ENCODE results near the gene HACD2. TPM values are rescaled to one million over a fixed set of nuclear protein-coding genes. Genes with fewer than 3 reads are reported as not detected.

The HACD2 gene
- total and polyA plus RNA-seq, 9 of the 15 experiments (the other 6 are each of a cell fraction or from before 2014, with no cell fraction given) = 1.3 to 10.5 (median 3.8) TPM

GRCh38 chr3:123618076-123618708 lies 33.3 kb upstream of the HACD2 start (continued):
- TF ChIP-seq ESRRA (IDR thresholded peaks at IDR 0.05; ENCODE audit: borderline replicate concordance, low read depth) (0 out of 2 replicates have a peak, but pooled peaks have one; percentile 12), ETV1 (tag; conservative IDR thresholded peaks at IDR 0.05; ENCODE audit: low read depth) (0 out of 2 replicates have a peak, but pooled peaks have one; percentile 15), DMBX1 (CRISPR knock-in tag; IDR thresholded peaks at IDR 0.05; ENCODE audit: borderline replicate concordance) (peak; percentile 42; the same call in 1 of the 2 replicates), SMAD4 (CRISPR knock-in tag; conservative IDR thresholded peaks at IDR 0.05) (0 out of 2 replicates have a peak, but pooled peaks have one; percentile 32), HDGF (IDR thresholded peaks at IDR 0.05) (no peak), ZEB2 (IDR thresholded peaks at IDR 0.05) (peak; percentile 46; the same call in 1 of the 2 replicates), ZNF175 (CRISPR knock-in tag; IDR thresholded peaks at IDR 0.05; ENCODE audit: low read depth) (peak; percentile 17; the same call in 1 of the 2 replicates), L3MBTL2 (IDR thresholded peaks at IDR 0.05) (0 out of 2 replicates have a peak, but pooled peaks have one; percentile 19), ZNF408 (CRISPR knock-in tag; IDR thresholded peaks at IDR 0.05; ENCODE audit: low read depth) (no peak), LEF1 (IDR thresholded peaks at IDR 0.05) (no peak), NR4A1 (CRISPR knock-in tag; IDR thresholded peaks at IDR 0.05) (no peak), NR4A1 (tag; IDR thresholded peaks at IDR 0.05) (no peak)

- WGBS (ENCODE audit: insufficient coverage, low coverage, missing lambda C conversion rate) = 67% methylated on average over 5 of the region's 6 CpGs
- POLR2A ChIA-PET = no interaction called here
- Histone ChIP-seq H3K27me3 (ENCODE audit: control insufficient read depth in 2 of 2, insufficient read depth in 2 of 2, low read length in 2 of 2) (peaks cover 0 to 2% of the 10 kb centered on the region in 2 experiments; a peak in 1 of 5 replicates), H3K9me3 (replicated peaks; ENCODE audit: control insufficient read depth, insufficient read depth, low read depth, low read length) (no peaks in the 10 kb centered on the region), H3K9ac (ENCODE audit: insufficient read depth in 1 of 2, low read depth in 2 of 2, low read length in 2 of 2) (no peak overlapping the region), H3K4me2 (ENCODE audit: insufficient read depth, low read length) (no peak overlapping the region), H3K27ac (ENCODE audit: extremely low read depth, low read depth, low read length) (no peak overlapping the region), H4K20me1 (replicated peaks; ENCODE audit: control insufficient read depth, insufficient read depth, low read length) (no peaks in the 10 kb centered on the region; the same call in 1 of the 2 replicates), H3K4me3 (no peak overlapping the region), H3K79me2 (ENCODE audit: control insufficient read depth, insufficient read depth, low read length) (no peaks in the 10 kb centered on the region), H3K4me1 (replicated peaks in 1 of 2; ENCODE audit: control insufficient read depth in 2 of 2, insufficient read depth in 2 of 2, low read length in 2 of 2) (peaks cover 0 to 18% of the 10 kb centered on the region in 2 experiments; a peak in 4 of 5 replicates), H3K36me3 (ENCODE audit: control insufficient read depth, insufficient read depth, low read length) (no peaks in the 10 kb centered on the region), H3K9me1 (ENCODE audit: control insufficient read depth, insufficient read depth, low read length) (no peaks in the 10 kb centered on the region), H2AFZ (ENCODE audit: low read depth, low read length) (no peak overlapping the region)
- ATAC-seq (no peak), DNase-seq (ENCODE audit: extremely low read depth in 1 of 4, low spot score in 3 of 4) (no peak), FAIRE-seq (no peak)
- no TSS peak for BruUV-seq (replicated peaks)
- in situ Hi-C loops (cut with MboI) (no loop called here), intact Hi-C loops (cut with micrococcal nuclease) (no loop called here)
- TF ChIP-seq ZFP1 (CRISPR knock-in tag; IDR thresholded peaks at IDR 0.05) (no peak), ATF1 (CRISPR knock-in tag; IDR thresholded peaks at IDR 0.05) (no peak), ATF1 (tag; IDR thresholded peaks at IDR 0.05) (no peak), COPS2 (conservative IDR thresholded peaks at IDR 0.05) (no peak), HMG20A (CRISPR knock-in tag; conservative IDR thresholded peaks at IDR 0.05) (no peak), NFIC (IDR thresholded peaks at IDR 0.05) (peak; percentile 91), NFIX (CRISPR knock-in tag; IDR thresholded peaks at IDR 0.05; ENCODE audit: low read depth) (peak; percentile 81)
- CTCF ChIA-PET (ENCODE audit: low intra/inter-chr PET ratio) = no interaction called here
Measured at GRCh38 chr3:123616593-123616992, 31.7 kb upstream of the HACD2 start.
